HEK293 (cell line): Measurements from ENCODE around the gene VARS1.
A peak's percentile ranks its signal among the peaks of the same experiment; 100 is the strongest.

ENCODE experiments used
- CTCF ChIA-PET: fragments of 350-600 bp; formaldehyde crosslinking; extraction: SDS; loops from one replicate; lab custom pipeline; 2021; ENCODE audit warnings: antibody characterized with exemption; lab: Yijun Ruan, JAX
- POLR2A ChIA-PET: fragments of 300-600 bp; formaldehyde crosslinking; extraction: SDS; loops from one replicate; lab custom pipeline; 2020; ENCODE audit warnings: antibody characterized with exemption, inconsistent platforms; lab: Yijun Ruan, JAX
- H3K27ac ChIP-seq: fragments of 200-500 bp; sonication (Bioruptor generic); 2 replicates; pipeline ENCODE4 v1.5.1; 2014; ENCODE audit warnings: low read depth, low read length, control low read depth, inconsistent platforms; ENCODE audit errors: extremely low read depth
- H3K36me3 ChIP-seq, 2 experiments: fragments of 200-500 bp in 1 of 2; sonication (Bioruptor generic) in 1 of 2; 1 replicate in 1 of 2; 2 replicates in 1 of 2; pipeline ENCODE4 v1.5.1; 2014 to 2017; ENCODE audit warnings: inconsistent platforms in 2 of 2, low read length in 2 of 2; ENCODE audit not compliant: control insufficient read depth in 2 of 2, insufficient read depth in 1 of 2
- H3K4me1 ChIP-seq: fragments of 200-500 bp; sonication (Bioruptor generic); 2 replicates; pipeline ENCODE4 v1.5.1; 2014; ENCODE audit warnings: mild to moderate bottlenecking, low read length, inconsistent platforms; ENCODE audit not compliant: control insufficient read depth, insufficient read depth
- H3K4me3 ChIP-seq: 2 replicates; pipeline ENCODE4 v1.5.1; 2011; ENCODE audit warnings: low read depth, mild to moderate bottlenecking, control low read depth, low read length, moderate library complexity
- H3K9me3 ChIP-seq: fragments of 200-500 bp; sonication (Bioruptor generic); 2 replicates; pipeline ENCODE4 v1.5.1; 2014; ENCODE audit warnings: low read depth, low read length, inconsistent platforms; ENCODE audit not compliant: control insufficient read depth, insufficient read depth
- HIC1 ChIP-seq: fragments of 450-650 bp; formaldehyde crosslinking; IDR thresholded peaks from 2 replicates; pipeline ENCODE4 v1.5.1; 2016; ENCODE audit warnings: missing biosample characterization, missing genetic modification characterization
- KLF10 ChIP-seq: fragments of 450-650 bp; IDR thresholded peaks from 2 replicates; pipeline ENCODE4 v1.5.1; 2018; ENCODE audit warnings: missing biosample characterization, mild to moderate bottlenecking, missing genetic modification characterization
- KLF8 ChIP-seq: fragments of 450-650 bp; formaldehyde crosslinking; IDR thresholded peaks from 2 replicates; pipeline ENCODE4 v1.5.1; 2016; ENCODE audit warnings: missing biosample characterization, missing genetic modification characterization
- MYNN ChIP-seq: fragments of 450-650 bp; formaldehyde crosslinking; IDR thresholded peaks from 2 replicates; pipeline ENCODE4 v1.5.1; 2016; ENCODE audit warnings: missing biosample characterization, missing genetic modification characterization, borderline replicate concordance
- ZBTB26 ChIP-seq: fragments of 450-650 bp; formaldehyde crosslinking; optimal IDR thresholded peaks from 2 replicates; pipeline ENCODE3; 2016; ENCODE audit warnings: missing biosample characterization, mild to moderate bottlenecking, missing genetic modification characterization
- ZBTB48 ChIP-seq: fragments of 450-650 bp; formaldehyde crosslinking; IDR thresholded peaks from 2 replicates; pipeline ENCODE4 v1.5.1; 2016; ENCODE audit warnings: missing biosample characterization, missing genetic modification characterization
- ZNF132 ChIP-seq: fragments of 450-650 bp; formaldehyde crosslinking; IDR thresholded peaks from 2 replicates; pipeline ENCODE4 v1.5.1; 2017; ENCODE audit warnings: missing biosample characterization, missing genetic modification characterization, borderline replicate concordance
- ZNF133 ChIP-seq: fragments of 450-650 bp; formaldehyde crosslinking; IDR thresholded peaks from 2 replicates; pipeline ENCODE4 v1.5.1; 2016; ENCODE audit warnings: missing biosample characterization, missing genetic modification characterization
- ZNF16 ChIP-seq: fragments of 450-650 bp; formaldehyde crosslinking; IDR thresholded peaks from 2 replicates; pipeline ENCODE4 v1.5.1; 2016; ENCODE audit warnings: low read depth, missing biosample characterization, missing genetic modification characterization
- ZNF174 ChIP-seq: fragments of 450-650 bp; formaldehyde crosslinking; IDR thresholded peaks from 2 replicates; pipeline ENCODE4 v1.5.0; 2017; ENCODE audit warnings: missing biosample characterization, mild to moderate bottlenecking, missing genetic modification characterization
- ZNF266 ChIP-seq: fragments of 450-650 bp; formaldehyde crosslinking; IDR thresholded peaks from 2 replicates; pipeline ENCODE4 v1.5.1; 2016; ENCODE audit warnings: missing biosample characterization, missing genetic modification characterization, low read depth
- ZNF274 ChIP-seq, 2 experiments: fragments of 200-500 bp in 1 of 2; fragments of 450-650 bp in 1 of 2; sonication (Bioruptor generic) in 1 of 2; formaldehyde crosslinking in 1 of 2; IDR thresholded peaks; 2 replicates each; pipeline versions ENCODE4 v1.5.1 to v1.6.1; 2014 to 2016; ENCODE audit warnings: borderline replicate concordance in 1 of 2, inconsistent platforms in 1 of 2, low read length in 1 of 2, missing biosample characterization in 1 of 2, missing genetic modification characterization in 1 of 2
- ZNF514 ChIP-seq: fragments of 450-650 bp; formaldehyde crosslinking; IDR thresholded peaks from 2 replicates; pipeline ENCODE4 v1.5.1; 2016; ENCODE audit warnings: missing biosample characterization, missing genetic modification characterization
- ZNF549 ChIP-seq: fragments of 450-650 bp; IDR thresholded peaks from 2 replicates; pipeline ENCODE4 v1.5.1; 2018; ENCODE audit warnings: missing biosample characterization, missing genetic modification characterization, mild to moderate bottlenecking, inconsistent platforms, moderate library complexity
- ZNF654 ChIP-seq: fragments of 450-650 bp; formaldehyde crosslinking; IDR thresholded peaks from 2 replicates; pipeline ENCODE4 v1.5.1; 2016; ENCODE audit warnings: low read depth, missing biosample characterization, missing genetic modification characterization

The VARS1 gene

GRCh38 chr6:31785475-31785874, 10.1 kb downstream of the VARS1 start:
- Histone ChIP-seq H3K27ac (no peak overlapping the region), H3K9me3 (no peaks in the 10 kb centered on the region), H3K4me1 (no peaks in the 10 kb centered on the region), H3K36me3 (peaks cover 20 to 67% of the 10 kb centered on the region in 2 experiments), H3K4me3 (no peak overlapping the region)
- CTCF ChIA-PET, result interaction anchor here (1.2 to 1.9 kb wide), 2 partner anchors 10 to 16 kb away, joined by 6 to 10 read pairs; partner anchors contain the start of gene VARS1
- POLR2A ChIA-PET, result interaction anchor here (0.5 to 1.2 kb wide), 4 partner anchors 8 to 50 kb away, joined by 3 to 4 read pairs (median 3); partner anchors contain the start of genes LSM2 and VWA7
- TF ChIP-seq KLF8 (tag by site-specific recombination) (no peak), ZNF514 (tag by site-specific recombination) (no peak), ZBTB26 (tag by site-specific recombination) (no peak), ZNF132 (tag by site-specific recombination) (no peak), KLF10 (tag by site-specific recombination) (no peak), ZNF266 (tag by site-specific recombination) (no peak), ZNF174 (tag by site-specific recombination) (no peak)

- H3K36me3 ChIP-seq, result peaks cover 16 to 72% of the 10 kb centered on the region in 2 experiments
- no peak overlapping the region for H3K27ac ChIP-seq
- H3K9me3 ChIP-seq, result no peaks in the 10 kb centered on the region
- ChIA-PET POLR2A (interaction anchor here (0.8 to 2.1 kb wide), 3 partner anchors 14 to 43 kb away, joined by 3 to 10 read pairs (median 3); partner anchors contain the start of genes HSPA1B and LSM2), CTCF (interaction anchor here (0.9 to 7.5 kb wide), 5 partner anchors 11 to 22 kb away, joined by 4 to 50 read pairs (median 4); partner anchors contain the start of gene LSM2)
- no peaks in the 10 kb centered on the region for H3K4me1 ChIP-seq
- no peak overlapping the region for H3K4me3 ChIP-seq
- TF ChIP-seq ZNF654 (tag by site-specific recombination), result no peak
- TF ChIP-seq ZNF549 (tag by site-specific recombination), result no peak
- no peak for TF ChIP-seq ZBTB48
- no peak for TF ChIP-seq ZNF133 (tag by site-specific recombination)
- no peak for TF ChIP-seq MYNN (tag by site-specific recombination)
- TF ChIP-seq ZNF274 (IDR thresholded peaks at IDR 0.05; ENCODE audit: low read length), result no peak
- no peak for TF ChIP-seq ZNF274 (tag by site-specific recombination; IDR thresholded peaks at IDR 0.05; ENCODE audit: borderline replicate concordance)
Observed at GRCh38 chr6:31784098-31784925, 11.2 kb downstream of the VARS1 start.

GRCh38 chr6:31782126-31782855, 13.3 kb downstream of the VARS1 start:
- POLR2A ChIA-PET, result interaction anchor here (2.1 to 2.4 kb wide), 1 partner anchor 45 kb away, joined by 10 to 17 read pairs; the partner anchor contains the start of gene HSPA1B
- Histone ChIP-seq H3K4me1 (no peaks in the 10 kb centered on the region; the same call in 1 of the 2 replicates), H3K9me3 (no peaks in the 10 kb centered on the region), H3K36me3 (peaks cover 10 to 79% of the 10 kb centered on the region in 2 experiments; a peak in 2 of 3 replicates), H3K27ac (no peak overlapping the region), H3K4me3 (no peak overlapping the region)
- CTCF ChIA-PET, result interaction anchor here (0.7 to 7.5 kb wide), 3 partner anchors 13 to 50 kb away, joined by 3 to 50 read pairs (median 3); no protein-coding TSS in a partner anchor
- TF ChIP-seq ZNF16 (tag by site-specific recombination) (no peak), HIC1 (tag by site-specific recombination) (peak; percentile 34; the same call in 1 of the 2 replicates)
